Caco-2 (cell line): Measurements from ENCODE around the gene FAM234A. TPM values are rescaled to one million over a fixed set of nuclear protein-coding genes. Genes with fewer than 3 reads are reported as not detected.

Source experiments
- BruUV-seq: library from RNA; stranded (reverse); fragments of 400-500 nt; replicated peaks from 2 replicates; lab custom pipeline; 2021; lab: Mats Ljungman, UMichigan
- CTCF ChIA-PET: fragments of 300-600 bp; sonication (Branson Sonifier 250); formaldehyde crosslinking; loops from one replicate; lab custom pipeline; 2022; ENCODE audit warnings: antibody characterized with exemption; lab: Charles Lee
- POLR2A ChIA-PET: fragments of 300-600 bp; sonication (Branson Sonifier 250); formaldehyde crosslinking; loops from one replicate; lab custom pipeline; 2022; ENCODE audit warnings: antibody characterized with exemption; lab: Charles Lee
- DNase-seq, 2 experiments: peaks; one replicate each; pipeline versions ENCODE4 v3.0.0 to v3.0.0-alpha.2; 2020 to 2022
- H3K27me3 ChIP-seq: replicated peaks from 2 replicates; pipeline ENCODE4 v1.6.0; 2011; ENCODE audit warnings: low read length; ENCODE audit not compliant: control insufficient read depth, insufficient read depth
- H3K36me3 ChIP-seq: 2 replicates; pipeline ENCODE4 v1.5.1; 2011; ENCODE audit warnings: low read length; ENCODE audit not compliant: control insufficient read depth, insufficient read depth
- H3K4me1 ChIP-seq: fragments of 250-450 bp; sonication (Bioruptor Pico); 2 replicates; pipeline ENCODE4 v1.5.1; 2020; ENCODE audit warnings: mild to moderate bottlenecking
- H3K4me3 ChIP-seq: 2 replicates; pipeline ENCODE4 v1.5.1; 2011; ENCODE audit warnings: low read depth, mild to moderate bottlenecking, control low read depth, low read length
- H3K9me3 ChIP-seq: fragments of 250-450 bp; sonication (Bioruptor Pico); 2 replicates; pipeline ENCODE4 v1.5.1; 2020; ENCODE audit warnings: mild to moderate bottlenecking, moderate library complexity
- H3K27ac Mint-ChIP-seq: one replicate; pipeline ENCODE4 v1.8.0; 2022; ENCODE audit warnings: mixed read lengths; ENCODE audit not compliant: unreplicated experiment
- H3K27me3 Mint-ChIP-seq: one replicate; pipeline ENCODE4 v1.8.0; 2022; ENCODE audit warnings: mixed read lengths; ENCODE audit not compliant: insufficient read depth, unreplicated experiment
- H3K36me3 Mint-ChIP-seq: one replicate; pipeline ENCODE4 v1.8.0; 2022; ENCODE audit warnings: mild to moderate bottlenecking, mixed read lengths; ENCODE audit not compliant: insufficient read depth, unreplicated experiment
- H3K4me1 Mint-ChIP-seq: one replicate; pipeline ENCODE4 v1.8.0; 2022; ENCODE audit warnings: low read depth, mixed read lengths; ENCODE audit not compliant: unreplicated experiment
- H3K4me3 Mint-ChIP-seq: one replicate; pipeline ENCODE4 v1.8.0; 2022; ENCODE audit warnings: mild to moderate bottlenecking, moderate library complexity, mixed read lengths; ENCODE audit not compliant: unreplicated experiment
- H3K9me3 Mint-ChIP-seq: one replicate; pipeline ENCODE4 v1.8.0; 2022; ENCODE audit warnings: mixed read lengths; ENCODE audit not compliant: unreplicated experiment
- CTCF ChIP-seq, 2 experiments: fragments of 200-600 bp in 1 of 2; IDR thresholded peaks; 1 replicate in 1 of 2; 2 replicates in 1 of 2; pipeline versions ENCODE4 v1.5.1 to v1.8.0; 2011 to 2022; ENCODE audit warnings: antibody characterized with exemption in 1 of 2, control low read depth in 1 of 2, inconsistent platforms in 1 of 2, low read depth in 1 of 2, low read length in 1 of 2, mild to moderate bottlenecking in 1 of 2, moderate library complexity in 1 of 2; ENCODE audit not compliant: insufficient read depth in 1 of 2, severe bottlenecking in 1 of 2, unreplicated experiment in 1 of 2
- intact Hi-C: fragments of 100-400 bp; cut with micrococcal nuclease; formaldehyde crosslinking; loops from one replicate; pipeline ENCODE4 v1.10.0; 2022; ENCODE audit not compliant: unreplicated experiment
- total RNA-seq: library from RNA; stranded (reverse); gene quantifications from 2 replicates; pipeline ENCODE4 v1.2.3, GENCODE V29; 2022

The FAM234A gene
- total RNA-seq, 1 experiment from 2014 or later: 77.7 TPM

- Histone ChIP-seq H3K4me1 (no peaks in the 10 kb centered on the region), H3K27me3 (no peaks in the 10 kb centered on the region), H3K4me3 (no peak overlapping the region), H3K36me3 (no peaks in the 10 kb centered on the region), H3K9me3 (no peaks in the 10 kb centered on the region)
- CTCF ChIA-PET: no interaction called here
- Mint-ChIP-seq H3K4me1 (no peaks in the 10 kb centered on the region), H3K27me3 (no peaks in the 10 kb centered on the region), H3K27ac (no peak overlapping the region), H3K4me3 (no peak overlapping the region), H3K9me3 (no peaks in the 10 kb centered on the region), H3K36me3 (peaks cover 31% of the 10 kb centered on the region)
- no TSS peak for BruUV-seq
- no peak for DNase-seq
- POLR2A ChIA-PET: no interaction called here
- no peak for TF ChIP-seq CTCF (IDR thresholded peaks at IDR 0.05; ENCODE audit: insufficient read depth in 1 of 2, low read depth in 1 of 2, low read length in 1 of 2, severe bottlenecking in 1 of 2, unreplicated experiment in 1 of 2)
- intact Hi-C loops: no loop called here
Observed at GRCh38 chr16:296276-296675, 61.7 kb downstream of the FAM234A start.

GRCh38 chr16:296806-297510 lies 62.3 kb downstream of the FAM234A start:
- ChIA-PET CTCF (no interaction called here), POLR2A (no interaction called here)
- no peak for TF ChIP-seq CTCF (IDR thresholded peaks at IDR 0.05; ENCODE audit: insufficient read depth in 1 of 2, low read depth in 1 of 2, low read length in 1 of 2, severe bottlenecking in 1 of 2, unreplicated experiment in 1 of 2)
- Histone ChIP-seq H3K9me3 (no peaks in the 10 kb centered on the region), H3K27me3 (no peaks in the 10 kb centered on the region), H3K36me3 (no peaks in the 10 kb centered on the region), H3K4me3 (no peak overlapping the region), H3K4me1 (no peaks in the 10 kb centered on the region)
- Mint-ChIP-seq H3K4me1 (no peaks in the 10 kb centered on the region), H3K27ac (no peak overlapping the region), H3K27me3 (no peaks in the 10 kb centered on the region), H3K9me3 (no peaks in the 10 kb centered on the region), H3K36me3 (peaks cover 31% of the 10 kb centered on the region), H3K4me3 (no peak overlapping the region)
- BruUV-seq: no TSS peak
- intact Hi-C loops: no loop called here
- DNase-seq: no peak

GRCh38 chr16:297832-298231 lies 63.2 kb downstream of the FAM234A start:
- CTCF ChIA-PET: no interaction called here
- no peak for DNase-seq

More at GRCh38 chr16:297832-298231, 63.2 kb downstream of the FAM234A start:
- POLR2A ChIA-PET: no interaction called here
- no peak for TF ChIP-seq CTCF (IDR thresholded peaks at IDR 0.05; ENCODE audit: insufficient read depth in 1 of 2, low read depth in 1 of 2, low read length in 1 of 2, severe bottlenecking in 1 of 2, unreplicated experiment in 1 of 2)
- Histone ChIP-seq H3K4me1 (no peaks in the 10 kb centered on the region), H3K36me3 (no peaks in the 10 kb centered on the region; the same call in 1 of the 2 replicates), H3K4me3 (no peak overlapping the region), H3K9me3 (no peaks in the 10 kb centered on the region), H3K27me3 (no peaks in the 10 kb centered on the region)
- Mint-ChIP-seq H3K4me1 (no peaks in the 10 kb centered on the region), H3K9me3 (no peaks in the 10 kb centered on the region), H3K27ac (no peak overlapping the region), H3K36me3 (peaks cover 25% of the 10 kb centered on the region), H3K27me3 (no peaks in the 10 kb centered on the region), H3K4me3 (no peak overlapping the region)
- BruUV-seq: no TSS peak
- intact Hi-C loops: no loop called here
